Activated effector memory CD4-positive, alpha-beta T cell treated with anti-CD3 and anti-CD28 coated beads, Interleukin-2, amount 50 U/mL, for 16 hours (primary cell): ENCODE measurements around the gene SIX3.
A peak's percentile ranks its signal among the peaks of the same experiment; 100 is the strongest.

Experiments
- DNase-seq: peaks from one replicate; pipeline ENCODE4 v3.0.0-alpha.2; 2020

The SIX3 gene

GRCh38 chr2:44941551-44942234 is at the start of gene SIX3:
TSS of gene SIX3 (plus strand) at chr2:44941702. CDS start at chr2:44942105, 403 bp downstream.
- peak; percentile 75 for DNase-seq

- DNase-seq, result no peak
Observed at GRCh38 chr2:44894058-44894457, 47.4 kb upstream of the SIX3 start.

DNA sequence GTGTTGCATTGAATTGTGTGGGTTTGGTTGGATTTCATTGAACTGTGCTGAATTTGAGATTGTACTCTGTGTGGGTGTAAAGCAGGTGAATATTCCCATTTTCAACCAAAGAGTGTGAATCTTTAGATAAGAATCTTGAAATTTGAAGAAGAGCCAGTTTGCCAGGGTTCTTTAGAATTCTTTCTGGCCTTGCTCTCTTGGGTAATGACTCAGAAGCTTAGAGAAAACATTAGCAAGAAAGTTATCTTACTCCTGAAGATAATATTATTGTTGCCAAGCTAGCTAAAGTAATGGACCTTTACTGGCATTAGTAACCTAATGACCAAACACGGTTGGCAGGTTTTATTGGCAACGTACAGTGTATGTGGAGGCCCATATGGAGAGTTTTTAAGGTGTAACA is 46.4 kb upstream of the SIX3 start:
- no peak for DNase-seq

GRCh38 chr2:44897406-44897805 is 44.1 kb upstream of the SIX3 start:
- DNase-seq, result no peak

DNA sequence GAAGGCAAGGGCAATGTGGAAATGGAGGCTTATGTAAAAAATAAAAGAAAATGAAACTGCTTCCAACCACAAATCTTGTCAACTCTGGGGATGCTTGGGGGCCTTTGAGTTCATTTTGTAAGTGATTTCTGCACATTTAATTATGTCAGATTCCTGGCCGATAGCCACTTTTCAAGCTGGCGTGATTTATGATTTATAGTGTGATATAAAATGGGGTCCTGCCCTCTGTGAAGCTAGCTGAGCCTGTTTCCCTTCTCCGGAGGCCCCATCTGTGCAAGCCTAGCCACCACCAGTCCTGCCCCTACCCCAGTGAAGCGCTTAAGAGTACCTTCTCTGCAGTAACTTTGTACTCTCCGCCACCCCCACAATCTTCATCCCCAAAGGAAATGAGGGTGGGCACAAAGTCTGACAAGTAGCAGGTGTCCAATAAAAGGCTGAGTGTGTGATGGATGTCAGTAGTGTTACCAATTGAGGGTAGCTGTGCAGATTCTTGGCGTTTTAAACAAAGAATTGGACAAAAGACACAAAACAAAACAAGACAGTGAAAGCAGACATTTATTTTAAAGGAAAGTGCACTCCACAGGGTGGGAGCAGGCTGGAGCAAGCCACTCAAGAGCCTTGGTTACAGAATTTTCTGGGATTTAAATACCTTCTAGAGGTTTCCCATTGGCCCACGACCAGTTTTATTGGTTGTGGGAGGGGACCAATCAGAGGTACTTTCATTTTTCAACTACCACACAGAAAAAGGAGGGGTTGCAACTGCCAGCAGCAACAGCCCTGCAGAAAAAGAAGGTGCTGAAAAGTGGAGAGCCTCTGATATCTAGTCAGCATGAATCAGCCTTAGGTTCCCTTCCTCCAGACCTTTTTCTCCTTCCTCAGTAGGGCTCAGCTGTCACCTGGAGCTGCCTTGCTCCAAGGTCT is 39.0 kb upstream of the SIX3 start:
- DNase-seq, result no peak

DNA sequence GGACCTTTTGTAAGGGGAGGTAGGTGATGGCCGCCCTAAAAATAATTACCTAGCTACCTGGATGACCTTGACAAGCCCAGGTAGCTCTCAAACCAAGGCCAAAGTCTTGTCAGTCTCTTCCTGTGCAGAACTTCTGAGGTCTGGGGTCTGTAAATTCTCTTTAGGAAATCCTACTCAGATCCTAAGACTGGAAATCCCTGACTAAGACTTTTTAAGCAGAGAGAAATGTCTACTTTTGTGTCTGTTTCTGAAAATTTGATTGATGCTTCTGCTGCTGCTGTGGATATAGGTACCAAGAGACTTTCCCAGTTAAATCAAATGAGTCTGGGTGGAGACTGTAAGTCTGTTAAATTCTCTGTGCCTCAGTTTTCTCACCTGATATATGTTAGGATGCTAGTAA is 36.9 kb upstream of the SIX3 start:
- DNase-seq, result no peak

- DNase-seq, result no peak
Observed at GRCh38 chr2:44906972-44907371, 34.5 kb upstream of the SIX3 start.

DNA sequence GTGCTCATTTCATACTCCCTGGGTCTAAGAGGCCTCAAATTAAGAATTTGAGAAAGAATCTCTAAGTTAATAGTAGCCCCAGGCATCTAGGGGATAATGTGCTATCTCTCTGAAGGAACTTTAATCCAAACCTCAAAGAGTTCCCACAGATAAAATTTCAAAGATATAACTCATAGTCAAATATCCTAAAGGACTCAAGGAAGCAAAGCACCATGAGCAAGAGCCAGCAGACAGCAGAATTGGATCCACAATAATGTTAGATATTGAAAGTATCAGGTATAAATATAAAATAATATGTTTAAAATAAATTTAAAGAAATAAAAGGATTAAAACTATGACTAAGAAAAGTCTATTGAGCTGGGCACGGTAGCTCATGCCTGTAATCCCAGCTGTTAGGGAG is 31.7 kb upstream of the SIX3 start:
- DNase-seq, result no peak

DNA sequence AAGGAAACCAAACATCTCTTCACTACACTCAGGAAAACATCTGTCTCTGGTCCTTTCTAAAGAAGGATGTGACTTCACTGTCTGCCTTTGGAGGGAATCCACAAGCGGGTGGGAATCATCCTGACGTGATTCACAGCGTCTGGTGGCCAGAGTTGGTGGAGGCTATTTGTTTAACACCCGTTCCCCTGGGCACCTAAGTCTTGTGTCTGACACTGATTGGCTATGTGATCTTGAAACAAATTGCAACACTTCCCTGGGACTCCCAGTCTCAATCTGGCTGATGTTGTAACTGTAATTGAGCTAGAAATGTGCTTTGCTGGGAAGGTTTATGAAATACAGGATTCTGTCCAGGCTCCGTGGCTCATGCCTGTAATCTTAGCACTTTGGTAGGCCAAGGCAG is 28.8 kb upstream of the SIX3 start:
- no peak for DNase-seq

- DNase-seq, result no peak
Observed at GRCh38 chr2:44916291-44916690, 25.2 kb upstream of the SIX3 start.

- DNase-seq, result no peak
Observed at GRCh38 chr2:44918095-44918775, 23.3 kb upstream of the SIX3 start.

DNA sequence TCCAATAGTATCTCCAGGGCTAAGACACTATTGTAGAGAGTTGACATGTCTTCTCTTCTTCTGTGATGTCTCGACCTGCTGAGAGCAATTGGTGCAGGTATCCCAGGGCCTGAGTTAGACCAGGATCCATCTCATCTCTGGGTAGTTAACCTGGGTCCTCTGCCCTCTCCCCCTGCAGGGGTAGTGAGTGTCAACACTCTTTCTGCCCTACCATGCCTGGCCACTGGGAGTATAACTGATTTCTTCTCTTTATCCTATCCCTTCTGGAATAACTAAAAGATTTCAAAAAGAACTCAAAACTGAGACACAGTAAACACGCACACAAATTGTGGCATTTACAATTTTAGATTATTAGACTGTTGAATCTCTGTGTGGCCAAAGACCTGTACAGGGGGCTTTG is 20.8 kb upstream of the SIX3 start:
- no peak for DNase-seq

DNA sequence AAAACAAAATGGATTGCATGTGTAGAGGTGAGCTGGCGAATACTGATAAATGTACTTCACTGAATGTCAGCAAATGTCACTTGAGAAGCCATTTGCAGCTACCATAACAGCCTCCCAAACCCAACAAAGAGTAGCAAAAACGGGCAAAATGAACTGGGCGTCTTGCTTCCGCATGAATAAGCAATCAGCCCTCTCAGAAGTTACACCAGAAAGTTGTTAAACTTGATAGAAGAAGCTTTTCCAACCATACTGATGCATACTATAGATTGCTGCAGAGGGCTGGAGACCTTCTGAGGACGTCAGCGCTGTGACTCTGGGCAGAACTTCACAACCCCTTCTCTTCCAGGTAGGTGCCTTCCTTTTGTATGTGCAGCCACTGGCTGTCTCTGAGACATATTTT is 18.7 kb upstream of the SIX3 start:
- no peak for DNase-seq

- DNase-seq, result no peak
Observed at GRCh38 chr2:44925561-44926136, 15.9 kb upstream of the SIX3 start.

DNA sequence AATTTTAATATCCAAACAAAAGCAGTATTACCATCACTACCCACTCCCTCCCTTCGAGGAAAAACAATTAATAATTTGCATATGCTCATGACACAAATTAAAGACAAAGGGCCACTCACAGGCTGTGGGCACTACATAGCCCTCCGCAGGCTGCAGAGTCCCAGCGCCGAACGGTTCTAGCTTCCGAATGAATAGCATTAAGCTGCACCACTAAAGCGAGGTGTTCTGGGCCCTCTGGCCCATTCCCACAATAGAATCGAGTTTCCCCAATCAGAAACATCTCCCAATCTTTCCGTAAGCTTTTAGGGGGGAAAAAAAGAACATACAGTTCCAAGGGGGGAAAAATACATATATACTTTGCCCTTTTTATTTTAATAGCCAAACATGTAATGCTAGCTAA is 14.5 kb upstream of the SIX3 start:
- no peak for DNase-seq

- no peak for DNase-seq
Observed at GRCh38 chr2:44927985-44928482, 13.5 kb upstream of the SIX3 start.

GRCh38 chr2:44928483-44929158 is 12.9 kb upstream of the SIX3 start:
- no peak for DNase-seq

DNA sequence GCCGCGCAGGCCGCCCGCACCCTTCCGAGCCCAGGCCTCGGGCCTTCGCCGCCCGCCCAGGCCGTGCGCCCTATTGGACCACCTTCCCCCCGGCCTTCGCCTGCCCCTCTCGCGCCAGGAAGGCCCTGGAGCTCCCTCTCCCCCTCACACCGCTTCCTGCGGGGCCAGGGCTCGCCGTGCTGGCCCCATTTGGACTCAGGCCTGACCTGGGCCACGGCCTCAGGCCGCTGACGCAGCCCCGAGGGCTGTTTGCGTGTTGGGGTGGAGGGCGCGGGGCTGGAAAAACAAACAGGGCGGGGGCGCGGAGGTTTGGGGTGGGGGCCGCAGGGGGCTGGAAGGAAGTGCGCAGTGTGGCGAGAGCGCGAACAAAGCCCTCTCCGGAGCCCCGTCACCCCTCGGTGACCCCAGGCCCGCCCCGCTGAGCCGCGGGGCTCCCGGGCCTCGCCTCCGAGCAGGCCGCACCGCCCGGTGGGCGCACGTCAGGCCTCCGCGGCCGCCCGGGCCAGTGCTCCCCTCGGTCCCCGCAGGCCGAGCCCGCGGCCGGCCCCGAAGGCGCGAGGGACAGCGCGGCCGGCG is 12.3 kb upstream of the SIX3 start:
- DNase-seq, result no peak

DNA sequence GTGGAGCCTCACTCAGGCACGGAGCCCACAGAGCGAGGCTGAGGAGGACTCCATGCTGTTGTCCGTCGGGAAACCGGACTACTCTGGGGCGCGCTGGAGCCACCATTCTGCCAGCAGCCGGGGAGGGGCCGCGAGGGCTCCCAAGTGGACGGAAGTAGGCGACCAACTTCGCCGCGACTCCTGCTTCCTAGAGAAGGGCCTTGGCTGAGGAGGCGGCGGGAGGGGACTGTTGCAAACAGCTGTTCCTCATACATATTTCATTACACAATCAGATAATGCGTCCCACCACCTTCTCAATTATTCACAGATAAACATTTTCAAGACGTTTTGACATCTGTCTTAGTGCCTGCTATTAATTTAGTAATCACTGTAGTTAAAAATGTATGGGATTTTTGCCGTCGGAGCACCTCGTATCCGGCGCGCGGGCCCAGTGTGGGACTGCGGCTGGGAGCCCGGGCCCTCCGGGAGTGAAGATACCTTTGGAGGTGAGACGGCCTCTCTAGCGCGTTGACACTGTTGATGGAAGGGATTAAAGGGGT is 11.7 kb upstream of the SIX3 start:
- DNase-seq, result no peak

- no peak for DNase-seq
Observed at GRCh38 chr2:44930274-44931197, 11.0 kb upstream of the SIX3 start.
